ENCODE measurements around the gene SHE.
"Not testable (repeated sequence)": the region's sequence is repeated elsewhere in the genome, so short reads cannot be mapped to it uniquely, and the experiment has no call there.

The SHE gene

DNA sequence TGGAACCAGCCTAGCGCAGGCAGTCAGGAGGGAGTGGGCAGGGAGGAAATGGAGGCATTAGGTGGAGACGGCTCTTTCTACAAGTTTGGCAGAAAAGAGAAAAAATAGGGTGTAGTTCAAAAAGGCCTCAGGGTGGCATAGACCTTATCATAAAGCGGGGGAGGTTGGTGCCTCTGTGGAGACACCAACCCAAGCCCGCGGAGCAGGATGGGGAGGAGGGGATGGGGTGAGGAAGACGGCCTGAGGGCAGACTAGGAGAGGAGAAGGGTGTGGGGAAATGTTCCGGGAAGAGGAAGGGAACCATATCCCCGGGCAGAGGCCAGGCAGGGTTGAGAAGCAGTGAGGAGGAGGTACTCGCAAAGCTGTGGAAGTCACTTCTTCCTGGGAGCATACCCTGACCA, 17.4 kb upstream of the SHE start:
- Histone ChIP-seq H3K4me3 (no peak overlapping the region), H3K27ac (peak overlapping the region in 4 of 21 experiments; percentile 2 to 46 (median 25))

DNA sequence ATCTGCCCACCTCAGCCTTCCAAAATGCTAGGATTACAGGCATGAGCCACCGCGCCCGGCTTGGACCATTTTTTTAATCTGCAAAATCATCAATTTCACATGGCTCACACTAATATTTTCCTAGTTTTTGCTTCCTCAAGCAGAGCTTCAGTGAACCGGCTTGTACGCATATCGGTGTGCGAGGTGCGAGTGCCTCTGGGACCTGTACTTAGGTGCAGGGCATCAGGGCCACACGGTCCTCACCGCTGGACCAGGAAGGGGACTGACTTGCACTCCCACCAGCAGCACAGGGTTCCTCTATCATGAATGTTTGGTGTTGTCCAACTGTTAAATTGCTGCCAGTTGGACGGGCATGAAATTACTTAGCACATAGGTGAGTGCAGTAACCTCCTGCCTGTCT, 15.4 kb upstream of the SHE start:
- Histone ChIP-seq H3K27ac (no peak overlapping the region), H3K4me3 (no peak overlapping the region)

DNA sequence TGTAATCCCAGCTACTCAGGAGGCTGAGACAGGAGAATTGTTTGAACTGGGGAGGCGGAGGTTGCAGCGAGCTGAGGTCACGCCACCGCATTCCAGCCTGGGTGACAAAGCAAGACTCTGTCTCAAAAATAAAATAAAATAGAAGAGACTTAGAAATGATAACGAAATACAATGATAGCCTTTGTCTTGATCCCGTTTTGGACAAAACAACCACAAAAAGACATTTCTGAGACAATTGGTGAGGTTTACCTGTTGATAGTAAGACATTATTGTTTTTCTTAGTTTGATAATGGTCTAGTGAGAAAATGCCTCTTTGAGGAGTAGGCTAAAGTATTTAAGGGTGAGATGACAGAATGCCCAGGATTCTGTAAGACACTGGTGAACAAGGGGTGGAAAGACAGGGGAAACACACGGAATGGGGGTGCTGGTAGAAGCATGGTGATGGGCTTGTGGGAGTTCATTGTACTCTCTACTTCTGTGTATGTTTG, 11.9 kb upstream of the SHE start:
- H3K27ac ChIP-seq: no peak overlapping the region
- H3K4me3 ChIP-seq: no peak overlapping the region

GRCh38 chr1:154512760-154513159, 10.5 kb upstream of the SHE start:
- Histone ChIP-seq H3K4me3 (no peak overlapping the region), H3K27ac (no peak overlapping the region)

DNA sequence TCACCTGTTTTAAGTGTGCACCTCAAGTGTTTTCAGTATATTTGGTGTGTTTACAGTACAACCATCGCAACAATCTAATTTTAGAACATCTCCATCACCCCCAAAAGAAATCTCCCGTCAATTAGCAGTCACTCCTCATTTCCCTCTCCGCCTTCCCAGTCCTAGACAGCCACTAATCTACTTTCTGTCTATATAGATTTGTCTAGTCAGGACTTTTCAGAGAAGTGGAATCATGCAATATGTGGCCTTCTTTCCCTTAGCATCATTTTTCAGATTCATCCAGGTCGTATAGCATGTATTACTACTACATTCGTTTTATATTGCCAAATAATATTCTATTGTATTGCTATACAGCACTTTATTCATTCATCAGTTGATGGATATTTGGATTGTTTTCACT, 1.7 kb upstream of the SHE start:
- Histone ChIP-seq H3K27ac (no peak overlapping the region), H3K4me3 (no peak overlapping the region)

DNA sequence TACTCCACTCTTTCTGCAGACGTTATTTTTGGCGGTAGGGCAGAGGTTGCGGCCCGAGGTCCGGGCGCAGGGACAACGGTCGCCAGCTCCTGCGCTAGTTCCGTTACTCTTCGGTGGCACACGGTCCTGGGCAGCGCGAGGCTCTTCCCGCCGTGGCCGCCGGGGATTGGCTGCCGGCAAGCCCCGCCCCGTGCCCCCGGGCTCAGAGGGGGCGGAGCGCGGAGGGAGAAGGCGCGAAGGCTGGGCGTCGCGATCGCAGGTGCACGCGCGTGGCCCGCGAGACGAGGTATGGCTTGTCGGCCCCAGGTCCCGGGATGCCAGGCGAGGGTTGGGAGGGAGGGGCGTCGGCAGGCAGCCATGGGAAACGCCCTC, 518 bp upstream of the SHE start:
- peak overlapping the region in 5 of 21 experiments; percentile 12 to 81 (median 77) for H3K27ac ChIP-seq
- peak overlapping the region in 6 of 7 experiments; percentile 12 to 42 (median 34) for H3K4me3 ChIP-seq

DNA sequence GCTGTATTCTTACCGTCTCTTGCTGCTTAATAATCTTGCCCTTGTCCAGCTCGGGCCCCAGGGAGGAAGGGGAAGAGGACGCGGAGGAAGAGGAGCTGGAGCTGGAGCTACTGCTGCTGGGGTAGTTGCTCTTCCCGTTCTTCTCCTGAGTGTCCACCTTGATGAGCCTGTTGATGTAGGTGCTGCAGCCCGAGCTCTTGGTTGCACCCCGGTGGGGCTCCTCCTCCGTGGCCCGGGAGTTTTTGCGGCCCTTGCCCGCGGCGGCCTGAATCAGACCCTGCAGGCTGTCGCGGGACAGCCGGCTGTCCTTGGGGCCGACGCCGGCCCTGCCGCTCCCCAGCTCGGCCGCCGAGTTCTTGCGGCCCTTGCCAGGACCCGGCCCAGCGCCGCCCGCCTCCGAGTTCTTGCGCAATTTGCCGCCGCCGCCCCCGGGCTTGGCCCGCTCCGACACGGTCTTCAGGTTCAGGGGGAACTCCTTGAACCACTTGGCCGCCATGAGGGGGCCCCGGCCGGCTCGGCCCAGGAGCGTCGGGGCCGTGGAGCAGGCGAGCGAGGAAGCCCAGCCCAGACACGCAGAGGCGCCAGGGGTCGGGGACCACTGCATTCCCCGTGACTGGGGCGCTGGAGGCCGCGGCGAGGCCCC, 668 bp downstream of the SHE start:
- H3K27ac ChIP-seq: peak overlapping the region in 19 of 21 experiments; percentile 8 to 84 (median 60)
- peak overlapping the region; percentile 12 to 42 (median 32) for H3K4me3 ChIP-seq

- peak overlapping the region in 2 of 21 experiments; percentile 37 to 81 for H3K27ac ChIP-seq
- peak overlapping the region in 6 of 7 experiments; percentile 12 to 42 (median 34) for H3K4me3 ChIP-seq
Observed at GRCh38 chr1:154500533-154500932, 1.7 kb downstream of the SHE start.

DNA sequence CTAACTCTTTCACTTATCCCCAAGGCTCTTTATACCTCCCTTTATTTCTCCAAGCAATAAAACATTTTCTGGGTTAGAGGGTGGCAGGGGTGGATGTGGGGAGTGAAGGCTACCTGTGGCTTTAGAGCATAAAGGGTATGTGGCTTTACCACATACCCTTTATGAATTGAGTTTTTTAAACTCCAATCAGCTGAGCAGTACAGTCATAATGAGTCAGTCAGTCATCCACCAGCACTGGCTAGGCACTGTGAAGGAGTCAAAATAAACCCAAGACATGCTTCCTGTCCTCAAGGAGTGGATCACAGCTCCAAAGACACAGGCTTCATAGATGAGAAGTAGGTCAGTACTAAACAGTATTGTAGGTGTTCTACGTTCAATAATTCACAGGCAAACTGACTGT, 2.8 kb downstream of the SHE start:
- H3K27ac ChIP-seq: peak overlapping the region in 2 of 21 experiments; percentile 17 to 34

DNA sequence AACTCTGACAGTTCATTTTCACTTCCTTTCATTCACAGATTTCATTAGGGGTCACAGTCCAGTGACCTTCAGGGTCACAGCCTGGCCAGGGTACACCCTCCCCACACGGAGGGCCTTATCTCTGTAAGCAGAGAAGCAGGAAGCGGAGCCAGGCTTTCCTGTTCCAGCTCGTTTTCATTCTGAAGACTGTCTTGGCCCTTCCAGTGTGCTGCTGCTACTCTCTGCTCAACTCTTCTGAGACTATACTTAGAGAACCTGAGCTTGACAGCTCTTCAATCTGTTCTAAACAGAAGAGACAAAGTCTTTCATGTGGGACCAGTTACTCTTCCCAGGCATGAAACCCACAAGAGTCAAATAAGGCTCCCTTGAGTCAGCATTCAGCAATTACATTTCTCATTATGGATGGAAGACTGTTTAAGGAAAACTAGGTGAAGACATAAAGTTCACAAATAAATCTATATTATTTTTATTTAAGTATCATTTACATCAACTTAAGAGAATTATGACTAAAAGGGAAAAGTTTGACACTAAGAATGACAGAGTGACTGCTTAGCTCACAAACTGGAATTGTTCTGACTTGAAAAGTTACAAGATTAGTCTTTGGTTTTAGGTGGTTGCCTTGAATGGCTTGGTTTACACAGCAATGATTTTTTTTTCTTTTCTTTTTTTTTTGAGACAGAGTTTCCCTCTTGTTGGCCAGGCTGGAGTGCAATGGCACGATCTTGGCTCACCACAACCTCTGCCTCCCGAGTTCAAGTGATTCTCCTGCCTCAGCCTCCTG, 5.0 kb downstream of the SHE start:
- H3K4me3 ChIP-seq: no peak overlapping the region

More for the DNA sequence above, 2.8 kb downstream of the SHE start:
- peak overlapping the region in 2 of 7 experiments; percentile 23 to 42 for H3K4me3 ChIP-seq

DNA sequence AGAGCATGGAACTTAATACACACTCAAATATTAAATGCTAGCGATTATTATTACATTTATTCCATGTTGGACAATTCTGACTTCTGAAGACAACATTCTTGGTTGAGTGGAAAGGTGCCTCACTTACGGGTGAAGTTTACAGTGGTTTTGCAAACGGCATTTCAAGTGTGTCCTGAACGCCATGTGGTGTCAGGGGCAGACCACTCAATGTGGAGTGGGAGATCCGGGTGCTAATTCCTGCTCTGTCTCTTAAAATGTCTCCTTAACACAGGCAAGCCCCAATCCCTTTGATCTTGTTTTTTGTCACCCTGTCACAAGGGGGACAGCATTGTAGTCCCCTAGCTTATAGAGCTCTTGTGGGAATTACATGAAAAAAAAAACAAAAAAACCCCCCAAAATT, 5.8 kb downstream of the SHE start:
- H3K27ac ChIP-seq: peak overlapping the region in 3 of 21 experiments; percentile 11 to 35 (median 31)
- H3K4me3 ChIP-seq: no peak overlapping the region

More for the DNA sequence above, 5.0 kb downstream of the SHE start:
- peak overlapping the region in 3 of 21 experiments; percentile 12 to 40 (median 27) for H3K27ac ChIP-seq

- no peak overlapping the region for H3K4me3 ChIP-seq
- peak overlapping the region in 7 of 21 experiments; percentile 3 to 61 (median 35) for H3K27ac ChIP-seq
Observed at GRCh38 chr1:154495496-154496273, 6.5 kb downstream of the SHE start.

DNA sequence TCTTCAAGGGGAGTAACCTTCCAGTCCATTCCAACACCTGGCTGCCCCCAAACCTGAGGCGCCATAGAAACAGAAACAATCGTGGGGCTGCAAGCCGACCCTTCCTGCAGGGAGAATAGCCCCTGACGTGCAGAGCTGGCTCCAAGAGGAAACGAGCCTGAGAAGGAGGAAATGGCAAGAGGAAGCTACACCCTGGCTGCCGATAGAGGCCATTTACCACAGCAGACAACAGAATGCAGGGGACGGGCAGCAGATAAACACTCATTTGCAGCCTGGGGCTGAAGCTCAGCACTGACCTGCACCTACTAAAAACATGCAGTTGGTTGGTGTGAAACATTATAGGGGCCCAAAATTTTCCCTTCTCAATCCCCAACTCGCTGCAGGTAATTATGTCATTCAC, 8.9 kb downstream of the SHE start:
- Histone ChIP-seq H3K27ac (peak overlapping the region in 10 of 21 experiments; percentile 5 to 78 (median 56)), H3K4me3 (no peak overlapping the region)

GRCh38 chr1:154492115-154492514, 10.1 kb downstream of the SHE start:
- Histone ChIP-seq H3K4me3 (no peak overlapping the region), H3K27ac (peak overlapping the region in 14 of 21 experiments; percentile 7 to 78 (median 62))

GRCh38 chr1:154490317-154490716, 11.9 kb downstream of the SHE start:
- Histone ChIP-seq H3K4me3 (no peak overlapping the region), H3K27ac (peak overlapping the region in 1 of 21 experiments; percentile 17)

GRCh38 chr1:154489695-154490274, 12.4 kb downstream of the SHE start:
- no peak overlapping the region for H3K4me3 ChIP-seq

GRCh38 chr1:154488922-154489321, 13.3 kb downstream of the SHE start:
- H3K4me3 ChIP-seq: no peak overlapping the region
- H3K27ac ChIP-seq: peak overlapping the region in 2 of 21 experiments; percentile 0 to 22

More at GRCh38 chr1:154489695-154490274, 12.4 kb downstream of the SHE start:
- peak overlapping the region in 1 of 21 experiments; percentile 17 for H3K27ac ChIP-seq

DNA sequence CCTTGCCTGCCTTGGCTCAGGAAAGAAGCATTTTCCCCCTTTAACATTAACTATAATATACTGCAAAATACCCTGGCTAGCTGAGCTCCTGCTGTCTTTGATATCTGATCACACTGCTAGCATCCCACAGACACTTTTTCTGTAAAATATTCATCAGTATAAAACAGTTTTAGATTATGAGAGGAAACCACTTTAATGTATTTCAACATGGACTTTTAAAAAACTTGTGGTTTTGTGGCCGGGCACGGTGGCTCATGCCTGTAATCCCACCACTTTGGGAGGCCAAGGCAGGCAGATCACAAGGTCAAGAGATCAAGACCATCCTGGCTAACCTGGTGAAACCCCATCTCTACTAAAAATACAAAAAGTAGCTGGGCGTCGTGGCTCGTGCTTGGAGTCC, 15.5 kb downstream of the SHE start:
- peak overlapping the region in 5 of 21 experiments; percentile 5 to 55 (median 33) for H3K27ac ChIP-seq
- not testable (repeated sequence) for H3K4me3 ChIP-seq

DNA sequence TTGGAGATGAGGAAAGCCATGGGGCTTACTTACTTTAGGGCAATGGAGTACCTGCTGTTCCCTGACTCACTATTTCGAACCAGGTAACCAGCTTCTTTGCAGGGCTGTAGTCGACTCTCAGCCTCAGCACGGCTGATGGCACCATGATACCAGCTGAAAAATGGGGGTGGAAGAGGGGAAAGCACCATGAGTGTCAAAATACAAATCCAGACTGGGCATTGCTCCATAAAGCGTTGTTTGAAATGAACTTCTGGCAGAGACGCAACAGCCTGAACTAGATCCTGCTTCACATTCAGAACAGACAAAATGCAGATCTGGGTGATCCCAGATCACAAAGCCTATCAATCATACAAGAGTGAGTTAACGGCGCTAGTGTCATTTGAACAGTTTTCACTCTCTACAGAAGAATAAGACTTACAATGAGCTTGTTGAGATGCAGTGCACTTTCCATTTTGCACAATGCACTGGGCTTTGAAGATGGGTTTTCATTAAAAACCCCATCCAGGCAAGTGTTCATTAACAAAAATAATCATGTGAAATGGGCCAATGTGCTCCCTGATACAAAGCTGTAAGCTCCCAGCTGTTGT, 16.2 kb downstream of the SHE start:
- peak overlapping the region in 8 of 21 experiments; percentile 2 to 55 (median 41) for H3K27ac ChIP-seq
- no peak overlapping the region for H3K4me3 ChIP-seq

Measured in skin epidermis (tissue), 12 donors.